GM18951 (cell line): Measurements from ENCODE around the gene DYRK4.

Experiments used
- POLR2A ChIP-seq: IDR thresholded peaks from 4 replicates; pipeline ENCODE4 v1.6.1; 2011; ENCODE audit warnings: mild to moderate bottlenecking; ENCODE audit not compliant: insufficient read length, insufficient read depth; ENCODE audit errors: extremely low read depth
- in situ Hi-C: fragments of 300-500 bp; cut with MboI; formaldehyde crosslinking; loops from one replicate; pipeline ENCODE4 v1.12.0; 2022; ENCODE audit warnings: low sequenced_read_pairs, mixed read lengths, inconsistent platforms; ENCODE audit not compliant: unreplicated experiment

The DYRK4 gene

DNA sequence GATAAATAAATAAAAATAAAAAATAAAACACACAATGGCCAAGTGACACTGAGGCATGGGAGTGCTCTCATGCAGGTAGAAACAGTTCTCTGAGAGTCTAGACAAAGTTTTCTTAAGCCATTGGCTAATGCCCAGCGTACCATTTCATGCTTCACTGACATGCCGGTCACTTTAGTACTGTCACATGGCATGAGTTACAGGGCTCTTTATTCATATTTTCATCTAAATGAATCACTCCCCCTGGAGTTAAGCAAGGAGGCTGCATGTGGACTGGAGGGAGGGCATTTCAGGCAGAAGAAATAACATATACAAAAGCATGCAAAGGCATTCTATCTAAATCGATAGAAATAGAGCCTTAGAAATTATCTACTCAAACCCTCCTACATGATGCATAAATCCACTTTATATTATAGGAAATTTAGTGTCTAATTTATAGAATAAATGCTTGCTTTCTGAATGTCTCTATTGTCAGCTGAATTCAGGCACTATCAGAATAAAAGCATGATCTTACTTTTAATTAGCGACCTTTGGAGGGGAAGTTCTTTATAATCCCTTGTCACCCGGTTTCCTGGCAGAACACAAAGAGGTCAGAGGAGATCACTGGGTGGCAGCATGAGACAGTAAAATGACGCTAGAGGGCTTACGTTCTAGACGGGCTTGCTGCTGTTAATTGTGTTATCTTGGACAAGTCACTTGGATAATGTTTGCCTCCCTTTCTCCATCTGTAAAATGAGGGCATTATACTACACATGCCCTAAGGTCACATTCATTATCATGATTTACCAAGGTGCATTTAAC is 17.5 kb downstream of the DYRK4 start:
- in situ Hi-C loops = no loop called here
- TF ChIP-seq POLR2A = no peak

DNA sequence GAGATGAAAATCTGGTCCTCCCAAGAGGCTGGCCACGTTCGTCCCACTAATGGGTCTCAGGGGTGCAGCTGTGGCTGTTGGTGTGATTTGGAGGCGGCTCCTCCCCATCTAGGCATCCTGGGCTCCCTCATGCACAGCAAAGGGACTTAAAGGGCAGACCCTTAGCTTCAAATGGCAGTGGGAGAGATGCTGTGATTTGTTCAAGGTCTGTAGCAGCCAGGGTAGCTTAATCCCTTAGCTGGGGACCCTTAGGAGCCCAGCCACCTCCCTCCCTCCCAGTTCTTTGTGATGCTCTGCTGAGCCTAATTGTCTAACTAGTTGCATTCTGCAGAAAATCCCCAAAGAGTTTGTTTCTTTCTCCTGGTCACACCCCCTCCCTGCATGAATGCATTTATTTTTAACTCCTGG is 18.3 kb downstream of the DYRK4 start:
- in situ Hi-C loops = no loop called here
- no peak for TF ChIP-seq POLR2A

- in situ Hi-C loops = no loop called here
- TF ChIP-seq POLR2A = no peak
Observed at GRCh38 chr12:4584281-4584680, 22.3 kb downstream of the DYRK4 start.

- no peak for TF ChIP-seq POLR2A
- in situ Hi-C loops = no loop called here
Observed at GRCh38 chr12:4584896-4585295, 22.9 kb downstream of the DYRK4 start.

- TF ChIP-seq POLR2A = no peak
Observed at GRCh38 chr12:4586500-4586899, 24.5 kb downstream of the DYRK4 start.

DNA sequence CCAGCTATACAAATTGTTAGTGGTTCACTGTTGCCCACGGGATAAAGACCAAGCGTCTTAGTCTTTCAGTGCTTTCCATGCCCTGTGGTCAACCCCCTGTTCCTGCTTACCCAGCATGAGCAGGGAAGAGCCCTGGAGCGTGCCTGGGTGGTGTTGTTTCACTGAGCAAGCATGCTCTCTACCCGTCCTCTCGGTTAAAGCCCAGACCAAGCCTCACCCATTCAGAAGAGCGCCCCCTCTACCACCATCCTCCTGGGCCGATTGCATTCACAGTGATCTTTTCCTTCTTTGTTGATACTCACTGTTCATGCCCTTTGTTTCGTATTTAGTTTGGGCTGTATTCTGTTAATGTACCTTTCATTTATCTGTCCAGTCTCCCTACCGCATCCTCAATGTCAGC is 25.1 kb downstream of the DYRK4 start:
- in situ Hi-C loops = no loop called here
- TF ChIP-seq POLR2A = no peak

More at GRCh38 chr12:4586500-4586899, 24.5 kb downstream of the DYRK4 start:
- in situ Hi-C loops = no loop called here

DNA sequence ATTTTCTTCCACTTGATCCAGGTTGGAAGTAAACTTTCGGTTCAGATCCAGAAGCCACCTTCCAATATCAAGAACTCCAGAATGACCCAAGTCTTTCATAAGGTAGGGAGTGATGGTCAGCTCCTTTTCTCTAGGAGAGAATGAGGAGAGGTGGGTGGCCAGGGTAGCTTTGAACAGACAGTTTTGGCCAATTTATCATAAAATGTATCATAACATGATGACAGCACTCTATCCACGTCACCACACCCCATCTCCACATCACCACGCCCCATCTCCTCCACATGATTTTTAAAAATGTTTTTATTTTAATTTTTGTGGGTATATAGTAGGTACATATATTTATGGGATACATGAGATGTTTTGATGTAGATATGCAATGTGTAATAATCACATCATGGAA is 26.9 kb downstream of the DYRK4 start:
- no peak for TF ChIP-seq POLR2A
- in situ Hi-C loops = no loop called here

DNA sequence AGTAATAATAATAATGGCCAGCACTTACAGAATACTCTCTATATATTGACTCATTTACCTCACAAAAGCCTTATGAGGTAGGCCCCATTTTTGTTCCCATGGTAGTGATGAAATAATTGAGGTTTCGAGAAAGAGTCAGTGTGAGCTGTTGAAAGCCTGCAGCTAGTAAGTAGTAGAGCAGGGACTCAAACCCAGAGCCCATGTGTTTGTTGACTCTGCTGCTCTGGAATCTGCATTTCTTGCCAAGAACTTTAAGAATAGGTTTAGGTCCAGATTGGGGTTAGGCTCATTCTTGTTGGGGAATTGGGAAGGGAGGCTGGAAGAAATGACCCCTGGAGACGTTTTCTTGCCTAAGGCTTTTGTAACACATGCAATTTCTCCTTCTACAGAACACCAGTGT is 27.9 kb downstream of the DYRK4 start:
- no peak for TF ChIP-seq POLR2A
- in situ Hi-C loops = no loop called here

DNA sequence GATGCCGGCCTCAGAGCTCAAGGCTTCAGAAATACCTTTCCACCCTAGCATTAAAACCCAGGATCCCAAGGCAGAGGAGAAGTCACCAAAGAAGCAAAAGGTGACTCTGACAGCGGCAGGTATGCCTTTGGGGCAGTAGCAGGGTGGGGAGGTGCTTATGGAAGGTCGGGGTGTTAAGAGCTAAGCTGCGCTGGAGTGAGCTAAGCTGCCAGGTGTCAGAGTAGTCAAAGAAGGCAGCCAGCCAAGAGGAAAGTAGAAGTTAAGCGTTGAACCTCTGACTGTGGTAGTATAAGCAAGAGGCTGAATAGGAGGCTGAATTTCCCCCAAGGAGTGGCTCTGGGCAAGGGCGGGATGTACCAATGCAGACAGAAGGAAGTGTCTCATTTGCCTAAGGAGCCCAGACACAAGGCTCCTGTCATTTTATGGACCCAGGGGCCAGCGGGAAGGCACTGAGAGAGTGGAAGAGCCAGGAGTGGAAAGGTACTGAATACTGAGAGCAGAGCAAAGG is 29.2 kb downstream of the DYRK4 start:
- in situ Hi-C loops = no loop called here
- no peak for TF ChIP-seq POLR2A

GRCh38 chr12:4595881-4596280 is 33.9 kb downstream of the DYRK4 start:
- TF ChIP-seq POLR2A = no peak
- in situ Hi-C loops = no loop called here

DNA sequence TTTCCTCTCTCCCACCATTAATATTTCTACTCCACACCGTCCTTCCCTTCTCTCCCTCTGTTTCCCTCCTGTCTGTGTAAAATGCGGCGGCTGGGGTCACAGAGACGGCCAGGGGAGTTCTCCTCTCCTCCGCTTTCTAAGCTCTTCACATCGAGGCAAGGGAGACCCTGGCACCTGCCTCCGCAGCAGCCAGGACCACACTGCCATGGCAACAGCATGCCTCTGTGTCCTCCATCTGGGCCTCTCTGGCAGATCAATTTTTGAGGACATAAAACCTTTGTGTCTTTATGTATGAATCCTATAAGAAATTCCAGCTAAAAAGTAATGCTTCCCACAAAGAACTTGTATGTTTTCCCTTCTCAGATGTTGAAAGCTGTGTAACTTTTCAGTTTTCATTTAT is 41.4 kb downstream of the DYRK4 start:
- no peak for TF ChIP-seq POLR2A
- in situ Hi-C loops = no loop called here

- in situ Hi-C loops = no loop called here
Observed at GRCh38 chr12:4603946-4604345, 41.9 kb downstream of the DYRK4 start.

DNA sequence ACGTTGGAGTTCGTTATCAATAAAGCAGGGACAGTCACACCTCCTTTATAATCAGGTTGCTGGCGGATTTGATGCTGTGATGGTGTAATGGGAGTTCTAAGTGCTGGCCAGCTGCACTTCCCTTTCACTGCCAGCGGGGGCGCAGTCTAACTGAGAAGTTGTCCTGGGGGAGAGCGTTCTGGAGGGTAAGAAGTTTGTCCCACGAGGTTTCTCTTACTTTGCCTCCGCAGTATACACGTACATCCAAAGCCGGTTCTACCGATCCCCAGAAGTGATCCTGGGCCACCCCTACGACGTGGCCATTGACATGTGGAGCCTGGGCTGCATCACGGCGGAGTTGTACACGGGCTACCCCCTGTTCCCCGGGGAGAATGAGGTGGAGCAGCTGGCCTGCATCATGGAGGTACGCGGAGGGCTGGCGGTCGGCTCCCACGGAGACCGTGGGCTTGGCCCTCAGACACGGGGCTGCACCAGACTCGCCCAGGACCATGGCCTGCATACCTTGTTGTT is 42.7 kb downstream of the DYRK4 start:
- peak; percentile 58 for TF ChIP-seq POLR2A
- in situ Hi-C loops = no loop called here

More at GRCh38 chr12:4603946-4604345, 41.9 kb downstream of the DYRK4 start:
- TF ChIP-seq POLR2A = no peak

- TF ChIP-seq POLR2A = no peak
- in situ Hi-C loops = no loop called here
Observed at GRCh38 chr12:4607056-4607455, 45.0 kb downstream of the DYRK4 start.

- TF ChIP-seq POLR2A = no peak
- in situ Hi-C loops = no loop called here
Observed at GRCh38 chr12:4609071-4609470, 47.1 kb downstream of the DYRK4 start.

DNA sequence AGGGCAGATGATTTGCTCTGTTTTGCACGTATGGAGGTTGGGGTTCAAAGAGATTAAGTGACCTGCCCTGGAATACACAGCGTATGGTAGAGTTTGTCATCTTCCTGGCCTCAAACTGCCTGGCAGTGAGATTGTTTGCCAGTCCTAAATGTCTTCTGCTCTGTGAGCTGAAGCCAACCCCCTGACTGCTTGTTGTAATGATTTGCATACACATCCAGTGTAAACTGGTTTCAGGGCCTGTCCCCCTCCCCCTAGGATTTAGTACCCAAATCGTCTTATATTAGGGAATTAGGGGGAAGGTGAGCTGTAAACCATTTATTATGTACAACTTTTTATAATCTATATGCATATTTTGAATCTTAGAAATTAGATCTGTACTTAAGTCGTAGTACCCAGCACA is 48.5 kb downstream of the DYRK4 start:
- in situ Hi-C loops = no loop called here

More for the DNA sequence above, 48.5 kb downstream of the DYRK4 start:
- no peak for TF ChIP-seq POLR2A
